HepG2 (cell line): ENCODE results near the gene TP53BP2.

Experiments
- EHMT2 ChIP-seq: fragments of 200-600 bp; sonication (generic); IDR thresholded peaks from 2 replicates; pipeline ENCODE4 v1.7.0; 2017; ENCODE audit warnings: antibody characterized with exemption, low read depth, low read length, borderline replicate concordance
- EZH2 ChIP-seq: conservative IDR thresholded peaks from 2 replicates; pipeline ENCODE4 v1.6.1; 2012; ENCODE audit warnings: mild to moderate bottlenecking, low read depth, low read length, moderate library complexity
- KLF9 ChIP-seq: IDR thresholded peaks from 2 replicates; pipeline ENCODE4 v1.6.1; 2016; ENCODE audit warnings: low read depth
- MATR3 ChIP-seq: sonication (generic); formaldehyde crosslinking; IDR thresholded peaks from 2 replicates; pipeline ENCODE4 v1.4.0; 2020; ENCODE audit warnings: missing genetic modification reagents
- NFYB ChIP-seq: sonication (generic); formaldehyde crosslinking; IDR thresholded peaks from 2 replicates; pipeline ENCODE4 v1.4.0; 2020; ENCODE audit warnings: missing genetic modification reagents
- ZNF598 ChIP-seq: sonication (generic); formaldehyde crosslinking; IDR thresholded peaks from 2 replicates; pipeline ENCODE4 v1.5.1; 2020; ENCODE audit warnings: mild to moderate bottlenecking, missing genetic modification reagents, borderline replicate concordance
- TF ChIP-seq, protein P1 (sequence below): sonication (generic); formaldehyde crosslinking; IDR thresholded peaks from one replicate; pipeline ENCODE4 v1.5.1; 2020; ENCODE audit warnings: mild to moderate bottlenecking, missing genetic modification reagents; ENCODE audit errors: not compliant biosample characterization

DNA sequence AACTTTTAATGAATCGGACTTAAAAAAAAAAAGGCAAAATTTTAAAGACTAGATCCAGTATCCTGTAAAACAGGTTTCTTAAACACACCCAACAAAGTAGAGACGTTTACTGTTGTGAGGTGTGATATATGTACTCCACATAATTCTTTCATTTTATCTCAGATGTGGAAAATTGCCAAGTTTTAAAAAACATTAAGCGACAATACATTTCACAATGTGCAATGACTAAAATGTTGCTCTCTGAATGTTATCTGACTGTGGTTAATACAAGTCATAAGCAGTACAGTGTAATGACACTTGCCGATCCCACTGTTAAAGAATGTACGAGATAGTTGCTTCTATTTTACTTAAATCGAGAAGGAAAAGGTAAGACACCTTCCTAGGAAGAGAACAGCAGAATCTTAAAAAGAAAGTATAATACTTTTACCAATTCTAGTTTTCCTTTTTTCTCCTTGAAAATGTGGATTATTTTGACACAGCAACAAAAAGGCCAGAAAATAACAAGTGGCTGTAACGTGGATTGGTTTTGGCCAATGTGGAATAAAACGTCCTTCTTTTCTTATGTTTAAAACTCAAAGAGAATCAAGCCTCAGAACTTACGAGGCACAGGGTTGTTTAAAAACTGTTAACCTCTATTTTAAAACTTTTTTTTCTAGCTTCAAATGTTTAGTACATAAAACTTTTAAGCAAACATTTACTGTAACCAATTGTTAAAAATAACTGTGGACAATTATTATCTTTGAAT is 51.4 kb downstream of the TP53BP2 start:
- TF ChIP-seq, protein P1, sequence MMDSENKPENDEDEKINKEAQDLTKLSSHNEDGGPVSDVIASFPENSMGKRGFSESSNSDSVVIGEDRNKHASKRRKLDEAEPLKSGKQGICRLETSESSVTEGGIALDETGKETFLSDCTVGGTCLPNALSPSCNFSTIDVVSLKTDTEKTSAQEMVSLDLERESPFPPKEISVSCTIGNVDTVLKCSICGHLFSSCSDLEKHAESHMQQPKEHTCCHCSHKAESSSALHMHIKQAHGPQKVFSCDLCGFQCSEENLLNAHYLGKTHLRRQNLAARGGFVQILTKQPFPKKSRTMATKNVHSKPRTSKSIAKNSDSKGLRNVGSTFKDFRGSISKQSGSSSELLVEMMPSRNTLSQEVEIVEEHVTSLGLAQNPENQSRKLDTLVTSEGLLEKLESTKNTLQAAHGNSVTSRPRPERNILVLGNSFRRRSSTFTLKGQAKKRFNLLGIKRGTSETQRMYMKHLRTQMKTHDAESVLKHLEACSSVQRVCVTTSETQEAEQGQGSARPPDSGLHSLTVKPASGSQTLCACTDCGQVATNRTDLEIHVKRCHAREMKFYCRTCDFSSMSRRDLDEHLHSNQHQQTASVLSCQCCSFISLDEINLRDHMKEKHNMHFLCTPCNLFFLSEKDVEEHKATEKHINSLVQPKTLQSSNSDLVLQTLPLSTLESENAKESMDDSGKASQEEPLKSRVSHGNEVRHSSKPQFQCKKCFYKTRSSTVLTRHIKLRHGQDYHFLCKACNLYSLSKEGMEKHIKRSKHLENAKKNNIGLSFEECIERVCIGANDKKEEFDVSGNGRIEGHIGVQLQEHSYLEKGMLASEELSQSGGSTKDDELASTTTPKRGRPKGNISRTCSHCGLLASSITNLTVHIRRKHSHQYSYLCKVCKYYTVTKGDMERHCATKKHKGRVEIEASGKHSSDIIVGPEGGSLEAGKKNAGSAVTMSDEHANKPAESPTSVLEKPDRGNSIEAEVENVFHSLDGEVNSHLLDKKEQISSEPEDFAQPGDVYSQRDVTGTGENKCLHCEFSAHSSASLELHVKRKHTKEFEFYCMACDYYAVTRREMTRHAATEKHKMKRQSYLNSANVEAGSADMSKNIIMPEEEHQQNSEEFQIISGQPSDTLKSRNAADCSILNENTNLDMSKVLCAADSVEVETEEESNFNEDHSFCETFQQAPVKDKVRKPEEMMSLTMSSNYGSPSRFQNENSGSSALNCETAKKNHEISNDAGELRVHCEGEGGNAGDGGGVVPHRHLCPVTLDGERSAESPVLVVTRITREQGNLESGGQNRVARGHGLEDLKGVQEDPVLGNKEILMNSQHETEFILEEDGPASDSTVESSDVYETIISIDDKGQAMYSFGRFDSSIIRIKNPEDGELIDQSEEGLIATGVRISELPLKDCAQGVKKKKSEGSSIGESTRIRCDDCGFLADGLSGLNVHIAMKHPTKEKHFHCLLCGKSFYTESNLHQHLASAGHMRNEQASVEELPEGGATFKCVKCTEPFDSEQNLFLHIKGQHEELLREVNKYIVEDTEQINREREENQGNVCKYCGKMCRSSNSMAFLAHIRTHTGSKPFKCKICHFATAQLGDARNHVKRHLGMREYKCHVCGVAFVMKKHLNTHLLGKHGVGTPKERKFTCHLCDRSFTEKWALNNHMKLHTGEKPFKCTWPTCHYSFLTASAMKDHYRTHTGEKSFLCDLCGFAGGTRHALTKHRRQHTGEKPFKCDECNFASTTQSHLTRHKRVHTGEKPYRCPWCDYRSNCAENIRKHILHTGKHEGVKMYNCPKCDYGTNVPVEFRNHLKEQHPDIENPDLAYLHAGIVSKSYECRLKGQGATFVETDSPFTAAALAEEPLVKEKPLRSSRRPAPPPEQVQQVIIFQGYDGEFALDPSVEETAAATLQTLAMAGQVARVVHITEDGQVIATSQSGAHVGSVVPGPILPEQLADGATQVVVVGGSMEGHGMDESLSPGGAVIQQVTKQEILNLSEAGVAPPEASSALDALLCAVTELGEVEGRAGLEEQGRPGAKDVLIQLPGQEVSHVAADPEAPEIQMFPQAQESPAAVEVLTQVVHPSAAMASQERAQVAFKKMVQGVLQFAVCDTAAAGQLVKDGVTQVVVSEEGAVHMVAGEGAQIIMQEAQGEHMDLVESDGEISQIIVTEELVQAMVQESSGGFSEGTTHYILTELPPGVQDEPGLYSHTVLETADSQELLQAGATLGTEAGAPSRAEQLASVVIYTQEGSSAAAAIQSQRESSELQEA (CRISPR knock-in tag): no peak
- TF ChIP-seq EZH2 (no peak), MATR3 (CRISPR knock-in tag) (no peak), KLF9 (no peak), NFYB (CRISPR knock-in tag) (no peak), ZNF598 (CRISPR knock-in tag) (no peak), EHMT2 (no peak)
